HepG2 (cell line): ENCODE data around the gene PPP6R2. TPM values are rescaled to one million over a fixed set of nuclear protein-coding genes. Genes with fewer than 3 reads are reported as not detected.

Experiments
- ETV6 ChIP-seq: sonication (generic); formaldehyde crosslinking; conservative IDR thresholded peaks from 2 replicates; pipeline ENCODE4 v1.4.0; 2020; ENCODE audit warnings: missing genetic modification reagents
- FOXO1 ChIP-seq: sonication (generic); formaldehyde crosslinking; IDR thresholded peaks from 2 replicates; pipeline ENCODE4 v1.4.0; 2020; ENCODE audit warnings: missing genetic modification reagents
- GZF1 ChIP-seq: sonication (generic); formaldehyde crosslinking; IDR thresholded peaks from 2 replicates; pipeline ENCODE4 v1.5.1; 2020; ENCODE audit warnings: mild to moderate bottlenecking, missing genetic modification reagents
- KAT2B ChIP-seq: fragments of 150-350 bp; IDR thresholded peaks from 2 replicates; pipeline ENCODE4 v1.6.1; 2014; ENCODE audit warnings: low read depth, low read length, borderline replicate concordance
- MTERF4 ChIP-seq: sonication (generic); formaldehyde crosslinking; IDR thresholded peaks from 2 replicates; pipeline ENCODE4 v1.8.0; 2023; ENCODE audit warnings: mild to moderate bottlenecking, missing genetic modification reagents
- MXD1 ChIP-seq: sonication (generic); formaldehyde crosslinking; IDR thresholded peaks from 2 replicates; pipeline ENCODE4 v1.4.0; 2020; ENCODE audit warnings: mild to moderate bottlenecking, missing genetic modification reagents
- NFKB2 ChIP-seq: sonication (generic); formaldehyde crosslinking; IDR thresholded peaks from 2 replicates; pipeline ENCODE4 v1.4.0; 2020; ENCODE audit warnings: missing genetic modification reagents, borderline replicate concordance
- SP4 ChIP-seq: sonication (generic); formaldehyde crosslinking; IDR thresholded peaks from 2 replicates; pipeline ENCODE4 v1.8.1; 2023; ENCODE audit warnings: mild to moderate bottlenecking, missing genetic modification reagents
- SRSF1 ChIP-seq: fragments of 200-400 bp; formaldehyde crosslinking; optimal IDR thresholded peaks from 2 replicates; pipeline ENCODE3; 2017; ENCODE audit warnings: mild to moderate bottlenecking, low read depth, low read length, moderate library complexity
- THAP9 ChIP-seq: sonication (generic); formaldehyde crosslinking; IDR thresholded peaks from 2 replicates; pipeline ENCODE4; 2020; ENCODE audit warnings: missing genetic modification reagents, mild to moderate bottlenecking, borderline replicate concordance
- ZNF232 ChIP-seq: sonication (generic); formaldehyde crosslinking; IDR thresholded peaks from 2 replicates; pipeline ENCODE4 v1.4.0; 2020; ENCODE audit warnings: missing genetic modification reagents, borderline replicate concordance
- ZNF446 ChIP-seq: sonication (generic); formaldehyde crosslinking; IDR thresholded peaks from 2 replicates; pipeline ENCODE4 v1.5.0; 2020; ENCODE audit warnings: mild to moderate bottlenecking, missing genetic modification reagents
- ZNF607 ChIP-seq: sonication (generic); formaldehyde crosslinking; IDR thresholded peaks from 2 replicates; pipeline ENCODE4 v1.5.1; 2020; ENCODE audit warnings: missing genetic modification reagents, mild to moderate bottlenecking, borderline replicate concordance
- ZNF883 ChIP-seq: sonication (generic); formaldehyde crosslinking; IDR thresholded peaks from 2 replicates; pipeline ENCODE4 v1.5.1; 2020; ENCODE audit warnings: mild to moderate bottlenecking, missing genetic modification reagents; ENCODE audit errors: not compliant biosample characterization
- polyA plus RNA-seq, 8 experiments: library from polyadenylated mRNA; depleted of rRNA in 3 of 8; stranded (reverse) in 7 of 8; unstranded in 1 of 8; fragments of >200 nt; fragmentation: Illumina TruSeq in 4 of 8; extraction: Trizol in 4 of 8; gene quantifications; 2 replicates each; pipeline versions ENCODE4 v1.2.1 to v1.2.3, GENCODE V29; 2011 to 2016; ENCODE audit warnings: low read depth in 4 of 8, missing spikeins in 1 of 8, mixed read lengths in 1 of 8; ENCODE audit not compliant: insufficient read depth in 1 of 8
- total RNA-seq, 5 experiments: library from RNA; depleted of rRNA; stranded (reverse); fragments of >200 nt; fragmentation: Illumina TruSeq; extraction: Trizol; gene quantifications; 2 replicates each; pipeline ENCODE4 v1.2.3, GENCODE V29; 2016; ENCODE audit warnings: low read depth in 1 of 5
- TF ChIP-seq, protein P1 (sequence below), 2 experiments: sonication (generic) in 1 of 2; formaldehyde crosslinking in 1 of 2; IDR thresholded peaks; 2 replicates each; pipeline versions ENCODE4 v1.4.0 to v1.6.1; 2018 to 2020; ENCODE audit warnings: missing genetic modification reagents in 2 of 2, borderline replicate concordance in 1 of 2, low read depth in 1 of 2, mild to moderate bottlenecking in 1 of 2, missing biosample characterization in 1 of 2
- TF ChIP-seq, protein P2 (sequence below): sonication (generic); formaldehyde crosslinking; conservative IDR thresholded peaks from 2 replicates; pipeline ENCODE4 v1.5.0; 2020; ENCODE audit warnings: missing genetic modification reagents
- TF ChIP-seq, protein P3 (sequence below): sonication (generic); formaldehyde crosslinking; IDR thresholded peaks from 2 replicates; pipeline ENCODE4 v1.8.0; 2022; ENCODE audit warnings: missing genetic modification reagents, mild to moderate bottlenecking, moderate library complexity, borderline replicate concordance

Gene PPP6R2
- total and polyA plus RNA-seq, 2 of the 13 experiments (the other 11 are each of a cell fraction or from before 2014, with no cell fraction given) = 55.0 to 102 TPM

DNA sequence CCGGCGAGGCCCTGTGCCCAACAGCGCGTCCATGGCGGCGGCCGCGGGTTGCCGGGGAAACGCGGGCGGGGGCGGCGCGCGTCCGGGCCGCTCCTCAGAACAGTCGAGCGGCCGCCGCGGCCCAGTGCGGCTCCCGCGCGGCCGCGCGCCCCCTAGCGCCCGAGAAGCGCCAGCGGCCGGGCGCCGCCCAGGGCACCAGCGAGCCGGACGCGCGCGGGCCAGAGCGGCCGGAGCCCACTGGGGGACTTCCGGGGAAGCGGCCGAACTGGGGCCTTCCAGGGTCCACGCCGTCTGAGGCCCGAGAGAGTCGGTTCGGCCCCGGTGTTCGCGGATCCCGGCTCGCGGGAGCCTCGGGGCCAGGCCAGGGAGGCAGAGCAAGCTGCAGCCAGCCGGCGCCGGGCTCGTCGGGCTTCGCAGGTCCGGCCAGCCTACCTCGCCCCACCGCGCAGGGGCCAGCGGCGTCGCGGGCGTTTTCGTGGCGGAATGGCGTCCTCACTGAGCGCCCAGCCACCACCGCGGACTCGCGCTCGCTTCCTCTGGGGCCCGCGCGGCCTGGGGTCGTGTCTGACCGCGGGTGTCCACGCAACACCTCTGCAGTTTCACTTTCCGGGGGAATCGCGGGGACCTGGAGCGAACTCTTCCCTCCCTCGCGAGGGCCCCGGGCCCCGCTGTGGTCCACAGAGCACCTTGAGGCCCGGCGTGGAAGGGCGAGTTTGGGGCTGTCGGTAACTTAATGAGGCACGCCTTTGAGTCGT, 16.0 kb upstream of the PPP6R2 start, which contains the start of gene DENND6B (continued):
- TF ChIP-seq ZNF446 (peak; percentile 86), ZNF883 (CRISPR knock-in tag) (peak; percentile 57), NFKB2 (peak; percentile 48; the same call in 1 of the 2 replicates), GZF1 (no peak), ZNF232 (CRISPR knock-in tag) (peak; percentile 79; the same call in 1 of the 2 replicates), SP4 (CRISPR knock-in tag) (peak; percentile 54; the same call in 1 of the 2 replicates), MTERF4 (CRISPR knock-in tag) (peak; percentile 49; the same call in 1 of the 2 replicates), MXD1 (CRISPR knock-in tag) (peak; percentile 69; the same call in 1 of the 2 replicates), THAP9 (CRISPR knock-in tag) (0 out of 2 replicates have a peak, but pooled peaks have one; percentile 24), ETV6 (peak; percentile 75; the same call in 1 of the 2 replicates), FOXO1 (no peak), KAT2B (no peak), SRSF1 (peak; percentile 14), ZNF607 (CRISPR knock-in tag) (no peak; the same call in none of the 2 replicates)
- TF ChIP-seq, protein P1, sequence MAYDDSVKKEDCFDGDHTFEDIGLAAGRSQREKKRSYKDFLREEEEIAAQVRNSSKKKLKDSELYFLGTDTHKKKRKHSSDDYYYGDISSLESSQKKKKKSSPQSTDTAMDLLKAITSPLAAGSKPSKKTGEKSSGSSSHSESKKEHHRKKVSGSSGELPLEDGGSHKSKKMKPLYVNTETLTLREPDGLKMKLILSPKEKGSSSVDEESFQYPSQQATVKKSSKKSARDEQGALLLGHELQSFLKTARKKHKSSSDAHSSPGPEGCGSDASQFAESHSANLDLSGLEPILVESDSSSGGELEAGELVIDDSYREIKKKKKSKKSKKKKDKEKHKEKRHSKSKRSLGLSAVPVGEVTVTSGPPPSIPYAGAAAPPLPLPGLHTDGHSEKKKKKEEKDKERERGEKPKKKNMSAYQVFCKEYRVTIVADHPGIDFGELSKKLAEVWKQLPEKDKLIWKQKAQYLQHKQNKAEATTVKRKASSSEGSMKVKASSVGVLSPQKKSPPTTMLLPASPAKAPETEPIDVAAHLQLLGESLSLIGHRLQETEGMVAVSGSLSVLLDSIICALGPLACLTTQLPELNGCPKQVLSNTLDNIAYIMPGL (CRISPR knock-in tag; IDR thresholded peaks at IDR 0.05; ENCODE audit: borderline replicate concordance in 1 of 2, low read depth in 1 of 2) = peak; percentile 78 to 93; a peak in 3 of 4 replicates
- TF ChIP-seq, protein P2, sequence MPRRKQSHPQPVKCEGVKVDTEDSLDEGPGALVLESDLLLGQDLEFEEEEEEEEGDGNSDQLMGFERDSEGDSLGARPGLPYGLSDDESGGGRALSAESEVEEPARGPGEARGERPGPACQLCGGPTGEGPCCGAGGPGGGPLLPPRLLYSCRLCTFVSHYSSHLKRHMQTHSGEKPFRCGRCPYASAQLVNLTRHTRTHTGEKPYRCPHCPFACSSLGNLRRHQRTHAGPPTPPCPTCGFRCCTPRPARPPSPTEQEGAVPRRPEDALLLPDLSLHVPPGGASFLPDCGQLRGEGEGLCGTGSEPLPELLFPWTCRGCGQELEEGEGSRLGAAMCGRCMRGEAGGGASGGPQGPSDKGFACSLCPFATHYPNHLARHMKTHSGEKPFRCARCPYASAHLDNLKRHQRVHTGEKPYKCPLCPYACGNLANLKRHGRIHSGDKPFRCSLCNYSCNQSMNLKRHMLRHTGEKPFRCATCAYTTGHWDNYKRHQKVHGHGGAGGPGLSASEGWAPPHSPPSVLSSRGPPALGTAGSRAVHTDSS (CRISPR knock-in tag) = no peak
- TF ChIP-seq, protein P3, sequence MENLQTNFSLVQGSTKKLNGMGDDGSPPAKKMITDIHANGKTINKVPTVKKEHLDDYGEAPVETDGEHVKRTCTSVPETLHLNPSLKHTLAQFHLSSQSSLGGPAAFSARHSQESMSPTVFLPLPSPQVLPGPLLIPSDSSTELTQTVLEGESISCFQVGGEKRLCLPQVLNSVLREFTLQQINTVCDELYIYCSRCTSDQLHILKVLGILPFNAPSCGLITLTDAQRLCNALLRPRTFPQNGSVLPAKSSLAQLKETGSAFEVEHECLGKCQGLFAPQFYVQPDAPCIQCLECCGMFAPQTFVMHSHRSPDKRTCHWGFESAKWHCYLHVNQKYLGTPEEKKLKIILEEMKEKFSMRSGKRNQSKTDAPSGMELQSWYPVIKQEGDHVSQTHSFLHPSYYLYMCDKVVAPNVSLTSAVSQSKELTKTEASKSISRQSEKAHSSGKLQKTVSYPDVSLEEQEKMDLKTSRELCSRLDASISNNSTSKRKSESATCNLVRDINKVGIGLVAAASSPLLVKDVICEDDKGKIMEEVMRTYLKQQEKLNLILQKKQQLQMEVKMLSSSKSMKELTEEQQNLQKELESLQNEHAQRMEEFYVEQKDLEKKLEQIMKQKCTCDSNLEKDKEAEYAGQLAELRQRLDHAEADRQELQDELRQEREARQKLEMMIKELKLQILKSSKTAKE (CRISPR knock-in tag) = no peak
